H9 (cell line): Measurements from ENCODE around the gene CHCHD6. TPM values are rescaled to one million over a fixed set of nuclear protein-coding genes. Genes with fewer than 3 reads are reported as not detected.
A peak's percentile ranks its signal among the peaks of the same experiment; 100 is the strongest.

Experiments used
- DNase-seq: peaks from one replicate; pipeline ENCODE4 v3.0.0-alpha.2; 2017
- H2AFZ ChIP-seq: one replicate; pipeline ENCODE4 v1.6.1; 2013; ENCODE audit warnings: mild to moderate bottlenecking, low read length, control low read depth, moderate library complexity
- H2AK5ac ChIP-seq: 2 replicates; pipeline ENCODE4 v1.6.1; 2013; ENCODE audit warnings: low read length, control low read depth, mixed read lengths; ENCODE audit not compliant: insufficient read length
- H2BK120ac ChIP-seq: one replicate; pipeline ENCODE4 v1.6.1; 2013; ENCODE audit warnings: low read depth, mild to moderate bottlenecking, low read length, control low read depth, inconsistent platforms; ENCODE audit not compliant: poor library complexity, severe bottlenecking
- H2BK12ac ChIP-seq: 2 replicates; pipeline ENCODE4 v1.6.1; 2013; ENCODE audit warnings: low read length, control low read depth, mixed read lengths, low read depth; ENCODE audit not compliant: insufficient read length
- H2BK15ac ChIP-seq: 2 replicates; pipeline ENCODE4 v1.6.1; 2013; ENCODE audit warnings: low read depth, low read length, control low read depth
- H2BK20ac ChIP-seq: one replicate; pipeline ENCODE4 v1.6.1; 2013; ENCODE audit warnings: low read depth, mild to moderate bottlenecking, low read length, control low read depth, inconsistent platforms; ENCODE audit not compliant: poor library complexity, severe bottlenecking
- H2BK5ac ChIP-seq: 2 replicates; pipeline ENCODE4 v1.6.1; 2013; ENCODE audit warnings: low read length, control low read depth, mixed read lengths; ENCODE audit not compliant: insufficient read length
- H3K14ac ChIP-seq: 2 replicates; pipeline ENCODE4 v1.6.1; 2013; ENCODE audit warnings: low read length, control low read depth; ENCODE audit not compliant: insufficient read depth
- H3K18ac ChIP-seq: 2 replicates; pipeline ENCODE4 v1.6.1; 2013; ENCODE audit warnings: low read depth, mild to moderate bottlenecking, mixed read lengths, low read length, control low read depth; ENCODE audit not compliant: insufficient read length
- H3K23ac ChIP-seq: 2 replicates; pipeline ENCODE4 v1.6.1; 2013; ENCODE audit warnings: low read length, control low read depth, mixed read lengths, low read depth; ENCODE audit not compliant: insufficient read length
- H3K23me2 ChIP-seq: 2 replicates; pipeline ENCODE4 v1.6.1; 2013; ENCODE audit warnings: low read depth, mild to moderate bottlenecking, mixed read lengths, low read length, control low read depth; ENCODE audit not compliant: insufficient read length, poor library complexity, severe bottlenecking
- H3K27ac ChIP-seq: 2 replicates; pipeline ENCODE4 v1.5.1; 2013; ENCODE audit warnings: low read length, control low read depth, mixed read lengths, low read depth; ENCODE audit not compliant: insufficient read length
- H3K27me3 ChIP-seq: 2 replicates; pipeline ENCODE4 v1.6.1; 2013; ENCODE audit warnings: low read length, control low read depth, inconsistent platforms; ENCODE audit not compliant: insufficient read depth
- H3K4ac ChIP-seq: 2 replicates; pipeline ENCODE4 v1.6.1; 2013; ENCODE audit warnings: low read depth, mild to moderate bottlenecking, control low read depth, inconsistent platforms, low read length, moderate library complexity
- H3K4me1 ChIP-seq: 2 replicates; pipeline ENCODE4 v1.6.1; 2013; ENCODE audit warnings: low read length, control low read depth, inconsistent platforms; ENCODE audit not compliant: insufficient read depth
- H3K4me2 ChIP-seq: 2 replicates; pipeline ENCODE4 v1.6.1; 2013; ENCODE audit warnings: low read length, control low read depth, mixed read lengths; ENCODE audit not compliant: insufficient read length, insufficient read depth
- H3K56ac ChIP-seq: 2 replicates; pipeline ENCODE4 v1.6.1; 2013; ENCODE audit warnings: low read depth, mild to moderate bottlenecking, mixed read lengths, low read length, control low read depth; ENCODE audit not compliant: insufficient read length
- H3K79me1 ChIP-seq: 2 replicates; pipeline ENCODE4 v1.6.1; 2013; ENCODE audit warnings: low read depth, mild to moderate bottlenecking, moderate library complexity, low read length, control low read depth, inconsistent platforms; ENCODE audit not compliant: insufficient read depth, poor library complexity, severe bottlenecking
- H3K79me2 ChIP-seq: 2 replicates; pipeline ENCODE4 v1.6.1; 2013; ENCODE audit warnings: low read length, control low read depth, inconsistent platforms; ENCODE audit not compliant: insufficient read depth
- H3K9ac ChIP-seq: 2 replicates; pipeline ENCODE4 v1.6.1; 2013; ENCODE audit warnings: low read length, control low read depth, mixed read lengths; ENCODE audit not compliant: insufficient read length; ENCODE audit errors: extremely low read depth
- H3K9me3 ChIP-seq: one replicate; pipeline ENCODE4 v1.6.1; 2013; ENCODE audit warnings: low read depth, low read length, inconsistent platforms; ENCODE audit not compliant: control insufficient read depth
- H3T11ph ChIP-seq: one replicate; pipeline ENCODE4 v1.6.1; 2013; ENCODE audit warnings: mild to moderate bottlenecking, low read length, control low read depth, inconsistent platforms
- H4K20me1 ChIP-seq: one replicate; pipeline ENCODE4 v1.6.1; 2013; ENCODE audit not compliant: control insufficient read depth, insufficient read length, insufficient read depth
- H4K5ac ChIP-seq: 2 replicates; pipeline ENCODE4 v1.6.1; 2013; ENCODE audit warnings: low read depth, mild to moderate bottlenecking, mixed read lengths, low read length, control low read depth; ENCODE audit not compliant: insufficient read length
- H4K8ac ChIP-seq: replicated peaks from 2 replicates; pipeline ENCODE4 v1.6.1; 2013; ENCODE audit warnings: low read length, control low read depth, mixed read lengths, low read depth; ENCODE audit not compliant: insufficient read length
- H4K91ac ChIP-seq: 2 replicates; pipeline ENCODE4 v1.6.1; 2013; ENCODE audit warnings: low read depth, mild to moderate bottlenecking, moderate library complexity, mixed read lengths, low read length, control low read depth; ENCODE audit not compliant: insufficient read length
- H3K27ac Mint-ChIP-seq, 3 experiments: 2 replicates in 2 of 3; 3 replicates in 1 of 3; pipeline ENCODE4 v1.8.0; 2020 to 2021; ENCODE audit warnings: mixed read lengths in 3 of 3, mild to moderate bottlenecking in 1 of 3, moderate library complexity in 1 of 3
- H3K27me3 Mint-ChIP-seq: 2 replicates; pipeline ENCODE4 v1.8.0; 2021; ENCODE audit warnings: low read depth, mild to moderate bottlenecking, moderate library complexity, mixed read lengths
- H3K36me3 Mint-ChIP-seq, 3 experiments: 2 replicates in 2 of 3; 3 replicates in 1 of 3; pipeline ENCODE4 v1.8.0; 2020 to 2021; ENCODE audit warnings: low read depth in 3 of 3, mixed read lengths in 3 of 3; ENCODE audit not compliant: insufficient read depth in 1 of 3
- H3K4me1 Mint-ChIP-seq, 2 experiments: 2 replicates each; pipeline ENCODE4 v1.8.0; 2020; ENCODE audit warnings: mixed read lengths in 2 of 2
- H3K4me3 Mint-ChIP-seq, 2 experiments: 2 replicates in 1 of 2; 3 replicates in 1 of 2; pipeline ENCODE4 v1.8.0; 2020 to 2021; ENCODE audit warnings: mild to moderate bottlenecking in 2 of 2, mixed read lengths in 2 of 2, moderate library complexity in 1 of 2
- H3K9me3 Mint-ChIP-seq, 2 experiments: 2 replicates in 1 of 2; 3 replicates in 1 of 2; pipeline ENCODE4 v1.8.0; 2020; ENCODE audit warnings: mild to moderate bottlenecking in 2 of 2, mixed read lengths in 2 of 2, moderate library complexity in 1 of 2
- WGBS: extraction: QIAGEN DNeasy Blood & Tissue Kit; methylation state at CpG from one replicate; pipeline ENCODE4 v1.1.7; 2013; ENCODE audit warnings: missing lambda C conversion rate, low lambda C conversion rate, mixed read lengths; ENCODE audit not compliant: insufficient read length; ENCODE audit errors: extremely low coverage; 5-methylcytosine and 5-hydroxymethylcytosine counted together
- total RNA-seq: library from RNA; stranded (reverse); gene quantifications from 2 replicates; pipeline ENCODE4 v1.2.1, GENCODE V29; 2021
- TF ChIP-seq, protein P1 (sequence below): fragments of 200-600 bp; sonication (generic); conservative IDR thresholded peaks from 3 replicates; pipeline ENCODE4 v1.8.0; 2021; ENCODE audit warnings: antibody characterized with exemption, mild to moderate bottlenecking

CHCHD6 gene
- total RNA-seq, 1 experiment from 2014 or later, result 34.2 TPM

GRCh38 chr3:127009531-127009930 lies 305.5 kb downstream of the CHCHD6 start:
- Histone ChIP-seq H3K56ac (no peak overlapping the region), H3K23me2 (no peaks in the 10 kb centered on the region), H3K14ac (no peak overlapping the region), H3K79me2 (no peaks in the 10 kb centered on the region; the same call in 1 of the 2 replicates), H4K5ac (no peak overlapping the region), H3K4me2 (no peak overlapping the region), H3K9me3 (no peaks in the 10 kb centered on the region), H2BK15ac (no peak overlapping the region), H2AK5ac (no peak overlapping the region), H4K91ac (no peak overlapping the region), H2BK12ac (no peak overlapping the region), H2BK120ac (no peak overlapping the region), H3T11ph (no peak overlapping the region), H3K18ac (no peak overlapping the region), H3K23ac (no peak overlapping the region), H4K20me1 (no peaks in the 10 kb centered on the region), H3K27me3 (no peaks in the 10 kb centered on the region), H2BK5ac (no peak overlapping the region), H2AFZ (no peak overlapping the region), H3K27ac (no peak overlapping the region), H3K9ac (no peak overlapping the region), H3K79me1 (no peaks in the 10 kb centered on the region), H4K8ac (no peak overlapping the region), H3K4me1 (no peaks in the 10 kb centered on the region), H2BK20ac (no peak overlapping the region), H3K4ac (no peak overlapping the region)
- Mint-ChIP-seq H3K36me3 (peaks cover 3 to 39% (median 28%) of the 10 kb centered on the region in 3 experiments; a peak in 6 of 7 replicates), H3K27ac (peak overlapping the region in 2 of 3 experiments; percentile 81 to 84; a peak in 3 of 7 replicates), H3K4me3 (no peak overlapping the region), H3K9me3 (no peaks in the 10 kb centered on the region), H3K4me1 (0 out of 4 replicates have a peak, but pooled peaks cover 0 to 4% of the 10 kb centered on the region in 2 experiments), H3K27me3 (no peaks in the 10 kb centered on the region)
- no peak for DNase-seq
- TF ChIP-seq, protein P1, sequence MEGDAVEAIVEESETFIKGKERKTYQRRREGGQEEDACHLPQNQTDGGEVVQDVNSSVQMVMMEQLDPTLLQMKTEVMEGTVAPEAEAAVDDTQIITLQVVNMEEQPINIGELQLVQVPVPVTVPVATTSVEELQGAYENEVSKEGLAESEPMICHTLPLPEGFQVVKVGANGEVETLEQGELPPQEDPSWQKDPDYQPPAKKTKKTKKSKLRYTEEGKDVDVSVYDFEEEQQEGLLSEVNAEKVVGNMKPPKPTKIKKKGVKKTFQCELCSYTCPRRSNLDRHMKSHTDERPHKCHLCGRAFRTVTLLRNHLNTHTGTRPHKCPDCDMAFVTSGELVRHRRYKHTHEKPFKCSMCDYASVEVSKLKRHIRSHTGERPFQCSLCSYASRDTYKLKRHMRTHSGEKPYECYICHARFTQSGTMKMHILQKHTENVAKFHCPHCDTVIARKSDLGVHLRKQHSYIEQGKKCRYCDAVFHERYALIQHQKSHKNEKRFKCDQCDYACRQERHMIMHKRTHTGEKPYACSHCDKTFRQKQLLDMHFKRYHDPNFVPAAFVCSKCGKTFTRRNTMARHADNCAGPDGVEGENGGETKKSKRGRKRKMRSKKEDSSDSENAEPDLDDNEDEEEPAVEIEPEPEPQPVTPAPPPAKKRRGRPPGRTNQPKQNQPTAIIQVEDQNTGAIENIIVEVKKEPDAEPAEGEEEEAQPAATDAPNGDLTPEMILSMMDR, result no peak
- WGBS, result no CpG with 5 or more reads among the region's 10 CpGs

Other genes starting within 250 kb of the CHCHD6 start
- gene ZXDC, start 228.3 kb upstream of the CHCHD6 start, total RNA-seq, result 26.9 and 28.3 TPM in 2 replicates
- not detected in 2 replicates for gene UROC1, start 186.5 kb upstream of the CHCHD6 start, total RNA-seq
- 0.85 and 0.99 TPM in 2 replicates for gene CHST13, start 180.1 kb upstream of the CHCHD6 start, total RNA-seq
- gene C3orf22, start 145.3 kb upstream of the CHCHD6 start, total RNA-seq, result not detected in 2 replicates
- gene TXNRD3, start 49.1 kb upstream of the CHCHD6 start, total RNA-seq, result 7.0 and 8.1 TPM in 2 replicates